CD14-positive monocyte (primary cell): ENCODE data around the gene MIB1. TPM values are rescaled to one million over a fixed set of nuclear protein-coding genes. Genes with fewer than 3 reads are reported as not detected.
A peak's percentile ranks its signal among the peaks of the same experiment; 100 is the strongest.

Source experiments
- DNase-seq, 3 donors: peaks; one replicate each; pipeline ENCODE4 v3.0.0-alpha.2; 2011 to 2022
- H2AFZ ChIP-seq: 2 replicates; pipeline ENCODE4 v1.6.0; 2012; ENCODE audit warnings: mild to moderate bottlenecking, low read depth, low read length, inconsistent platforms; ENCODE audit not compliant: insufficient read depth, poor library complexity, severe bottlenecking
- H3K27ac ChIP-seq, 2 donors: 1 replicate in 1 of 2; 2 replicates in 1 of 2; pipeline ENCODE4 v1.5.1; 2012 to 2013; ENCODE audit warnings: low read length in 2 of 2, control low read depth in 1 of 2, inconsistent platforms in 1 of 2, low read depth in 1 of 2, mild to moderate bottlenecking in 1 of 2
- H3K27me3 ChIP-seq, 2 donors: one replicate each; pipeline versions ENCODE4 v1.6.0 to v1.6.1; 2011 to 2013; ENCODE audit warnings: low read length in 2 of 2; ENCODE audit not compliant: control insufficient read depth in 2 of 2, insufficient read depth in 2 of 2
- H3K36me3 ChIP-seq, 2 donors: replicated peaks in 1 of 2; 1 replicate in 1 of 2; 2 replicates in 1 of 2; pipeline versions ENCODE4 v1.5.1 to v1.6.1; 2012 to 2013; ENCODE audit warnings: low read length in 2 of 2, control low read depth in 1 of 2, inconsistent platforms in 1 of 2, mild to moderate bottlenecking in 1 of 2; ENCODE audit not compliant: insufficient read depth in 2 of 2, control insufficient read depth in 1 of 2
- H3K4me1 ChIP-seq, 2 donors: 1 replicate in 1 of 2; 2 replicates in 1 of 2; pipeline versions ENCODE4 v1.5.1 to v1.6.1; 2012 to 2013; ENCODE audit warnings: low read length in 2 of 2, control low read depth in 1 of 2, inconsistent platforms in 1 of 2, mild to moderate bottlenecking in 1 of 2, moderate library complexity in 1 of 2; ENCODE audit not compliant: insufficient read depth in 2 of 2, control insufficient read depth in 1 of 2
- H3K4me2 ChIP-seq: replicated peaks from 2 replicates; pipeline ENCODE3; 2012; ENCODE audit warnings: low read length, moderate library complexity, mild to moderate bottlenecking; ENCODE audit not compliant: poor library complexity, severe bottlenecking; ENCODE audit errors: extremely low read depth
- H3K4me3 ChIP-seq, 3 experiments: fragments of 200-600 bp in 1 of 3; sonication (generic) in 1 of 3; replicated peaks in 1 of 3; 1 replicate in 2 of 3; 2 replicates in 1 of 3; pipeline ENCODE4 v1.5.1; 2011 to 2013; ENCODE audit warnings: low read length in 3 of 3, mild to moderate bottlenecking in 3 of 3, control low read depth in 2 of 3, low read depth in 2 of 3, inconsistent platforms in 1 of 3, moderate library complexity in 1 of 3
- H3K79me2 ChIP-seq: 2 replicates; pipeline ENCODE4 v1.6.0; 2012; ENCODE audit warnings: mild to moderate bottlenecking, control low read depth, inconsistent platforms, low read length, moderate library complexity; ENCODE audit not compliant: insufficient read depth
- H3K9ac ChIP-seq: 2 replicates; pipeline ENCODE4 v1.6.0; 2017; ENCODE audit warnings: low read length, mild to moderate bottlenecking; ENCODE audit not compliant: insufficient read depth, poor library complexity, severe bottlenecking
- H3K9me3 ChIP-seq, 2 donors: replicated peaks in 1 of 2; 1 replicate in 1 of 2; 2 replicates in 1 of 2; pipeline versions ENCODE4 v1.5.1 to v1.6.1; 2012 to 2013; ENCODE audit warnings: low read length in 2 of 2, control low read depth in 1 of 2; ENCODE audit not compliant: control insufficient read depth in 1 of 2, insufficient read depth in 1 of 2
- H4K20me1 ChIP-seq: 2 replicates; pipeline ENCODE4 v1.6.0; 2012; ENCODE audit warnings: mild to moderate bottlenecking, low read length, control low read depth, moderate library complexity; ENCODE audit not compliant: insufficient read depth
- H3K27ac Mint-ChIP-seq, 7 donors: one replicate each; pipeline ENCODE4 v1.8.0; 2020; ENCODE audit warnings: mild to moderate bottlenecking in 7 of 7, mixed read lengths in 7 of 7, moderate library complexity in 6 of 7, inconsistent platforms in 2 of 7
- H3K27me3 Mint-ChIP-seq, 3 donors: one replicate each; pipeline ENCODE4 v1.8.0; 2021 to 2022; ENCODE audit warnings: low read depth in 3 of 3, mild to moderate bottlenecking in 3 of 3, mixed read lengths in 3 of 3, moderate library complexity in 3 of 3, inconsistent platforms in 1 of 3
- H3K36me3 Mint-ChIP-seq, 2 donors: one replicate each; pipeline ENCODE4 v1.8.0; 2020; ENCODE audit warnings: mixed read lengths in 2 of 2, inconsistent platforms in 1 of 2, mild to moderate bottlenecking in 1 of 2
- H3K4me1 Mint-ChIP-seq: one replicate; pipeline ENCODE4 v1.8.0; 2020; ENCODE audit warnings: mild to moderate bottlenecking, mixed read lengths
- H3K4me3 Mint-ChIP-seq, 2 donors: one replicate each; pipeline ENCODE4 v1.8.0; 2020; ENCODE audit warnings: mild to moderate bottlenecking in 2 of 2, mixed read lengths in 2 of 2, moderate library complexity in 1 of 2
- H3K9me3 Mint-ChIP-seq, 7 donors: one replicate each; pipeline ENCODE4 v1.8.0; 2020 to 2022; ENCODE audit warnings: mixed read lengths in 7 of 7, mild to moderate bottlenecking in 6 of 7, moderate library complexity in 6 of 7, inconsistent platforms in 2 of 7
- WGBS: methylation state at CpG from one replicate; pipeline ENCODE4 v1.1.5; 2013; ENCODE audit warnings: missing lambda C conversion rate; ENCODE audit not compliant: insufficient coverage; 5-methylcytosine and 5-hydroxymethylcytosine counted together
- intact Hi-C, 2 donors: fragments of 100-400 bp; cut with micrococcal nuclease; formaldehyde crosslinking; loops; one replicate each; pipeline versions ENCODE4 v1.15.0 to v1.15.1; 2023
- polyA plus RNA-seq, 3 donors: library from polyadenylated mRNA; depleted of rRNA in 1 of 3; unstranded in 2 of 3; stranded (reverse) in 1 of 3; fragments of 300-500 nt in 2 of 3; fragments of >200 nt in 1 of 3; fragmentation: Illumina TruSeq in 2 of 3; gene quantifications; 1 replicate in 2 of 3; 2 replicates in 1 of 3; pipeline ENCODE4 v1.2.3, GENCODE V29; 2012 to 2021
- TF ChIP-seq, protein P1 (sequence below): fragments of 200-600 bp; IDR thresholded peaks from one replicate; pipeline ENCODE4 v1.8.0; 2022; ENCODE audit warnings: antibody characterized with exemption, mild to moderate bottlenecking

MIB1 gene
- polyA plus RNA-seq, 3 donors, result 5.7 to 8.5 (median 7.8) TPM

DNA sequence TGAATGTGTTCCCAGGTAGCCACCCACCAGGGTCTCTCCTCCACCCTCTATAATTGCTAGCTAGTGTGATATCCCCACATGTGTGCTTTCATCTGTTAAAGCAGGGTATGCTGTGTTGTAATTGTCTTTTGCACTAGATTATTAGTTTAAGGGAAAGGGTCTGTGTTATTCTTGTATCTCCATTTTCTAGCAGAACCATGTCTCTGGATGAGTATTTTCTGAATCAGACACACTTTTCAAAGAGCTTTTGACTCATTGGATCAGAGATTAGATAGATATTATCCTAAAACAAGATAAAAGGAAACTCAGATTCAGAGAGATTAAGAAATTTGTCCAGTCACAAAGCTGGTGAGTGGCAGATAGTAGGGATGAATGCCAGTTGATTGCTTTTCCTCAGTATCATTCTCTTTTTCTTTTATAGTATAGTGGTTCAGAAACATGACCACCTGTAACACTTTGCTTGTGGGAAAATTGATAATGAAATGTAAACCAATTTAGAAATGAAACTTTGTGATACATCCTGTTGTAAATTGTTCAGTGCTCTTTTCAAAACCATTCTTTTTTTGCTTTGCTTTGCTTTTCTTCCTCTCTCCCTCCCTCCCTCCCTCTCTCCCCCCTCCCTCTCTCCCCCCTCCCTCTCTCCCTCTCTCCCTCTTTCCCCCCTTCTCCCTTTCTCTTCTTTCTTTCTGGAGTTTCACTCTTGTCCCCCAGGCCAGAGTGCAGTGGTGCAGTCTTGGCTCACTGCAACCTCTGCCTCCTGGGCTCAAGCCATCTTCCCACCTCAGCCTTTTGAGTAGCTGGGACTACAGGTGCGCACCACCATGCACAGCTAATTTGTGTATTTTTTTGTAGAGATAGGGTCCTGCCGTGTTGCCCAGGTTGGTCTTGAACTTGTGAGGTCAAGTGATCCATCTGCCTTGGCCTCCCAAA is 7.4 kb downstream of the MIB1 start:
- intact Hi-C loops, result no loop called here
- H3K27me3 Mint-ChIP-seq, result no peaks in the 10 kb centered on the region
- H3K36me3 ChIP-seq, result no peaks in the 10 kb centered on the region
- H3K9ac ChIP-seq, result no peak overlapping the region
- H3K79me2 ChIP-seq, result peaks cover 83% of the 10 kb centered on the region
- no peak overlapping the region for H3K4me3 Mint-ChIP-seq
- H3K27ac Mint-ChIP-seq, result peak overlapping the region in 3 of 7 donors; percentile 10 to 57 (median 36)
- H3K4me3 ChIP-seq, result no peak overlapping the region
- WGBS, result no CpG with 5 or more reads among the region's 2 CpGs
- peaks cover 0 to 3% (median 0%) of the 10 kb centered on the region in 7 donors for H3K9me3 Mint-ChIP-seq
- no peak overlapping the region for H3K27ac ChIP-seq
- H4K20me1 ChIP-seq, result peaks cover 23% of the 10 kb centered on the region
- H2AFZ ChIP-seq, result no peak overlapping the region
- peaks cover 2 to 6% of the 10 kb centered on the region in 2 donors for H3K36me3 Mint-ChIP-seq
- no peaks in the 10 kb centered on the region for H3K9me3 ChIP-seq
- TF ChIP-seq, protein P1, sequence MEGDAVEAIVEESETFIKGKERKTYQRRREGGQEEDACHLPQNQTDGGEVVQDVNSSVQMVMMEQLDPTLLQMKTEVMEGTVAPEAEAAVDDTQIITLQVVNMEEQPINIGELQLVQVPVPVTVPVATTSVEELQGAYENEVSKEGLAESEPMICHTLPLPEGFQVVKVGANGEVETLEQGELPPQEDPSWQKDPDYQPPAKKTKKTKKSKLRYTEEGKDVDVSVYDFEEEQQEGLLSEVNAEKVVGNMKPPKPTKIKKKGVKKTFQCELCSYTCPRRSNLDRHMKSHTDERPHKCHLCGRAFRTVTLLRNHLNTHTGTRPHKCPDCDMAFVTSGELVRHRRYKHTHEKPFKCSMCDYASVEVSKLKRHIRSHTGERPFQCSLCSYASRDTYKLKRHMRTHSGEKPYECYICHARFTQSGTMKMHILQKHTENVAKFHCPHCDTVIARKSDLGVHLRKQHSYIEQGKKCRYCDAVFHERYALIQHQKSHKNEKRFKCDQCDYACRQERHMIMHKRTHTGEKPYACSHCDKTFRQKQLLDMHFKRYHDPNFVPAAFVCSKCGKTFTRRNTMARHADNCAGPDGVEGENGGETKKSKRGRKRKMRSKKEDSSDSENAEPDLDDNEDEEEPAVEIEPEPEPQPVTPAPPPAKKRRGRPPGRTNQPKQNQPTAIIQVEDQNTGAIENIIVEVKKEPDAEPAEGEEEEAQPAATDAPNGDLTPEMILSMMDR, result no peak
- DNase-seq, result no peak
- H3K4me1 ChIP-seq, result peaks cover 0 to 7% of the 10 kb centered on the region in 2 donors
- no peaks in the 10 kb centered on the region for H3K27me3 ChIP-seq
- H3K4me1 Mint-ChIP-seq, result peaks cover 25% of the 10 kb centered on the region
- H3K4me2 ChIP-seq, result no peak overlapping the region

DNA sequence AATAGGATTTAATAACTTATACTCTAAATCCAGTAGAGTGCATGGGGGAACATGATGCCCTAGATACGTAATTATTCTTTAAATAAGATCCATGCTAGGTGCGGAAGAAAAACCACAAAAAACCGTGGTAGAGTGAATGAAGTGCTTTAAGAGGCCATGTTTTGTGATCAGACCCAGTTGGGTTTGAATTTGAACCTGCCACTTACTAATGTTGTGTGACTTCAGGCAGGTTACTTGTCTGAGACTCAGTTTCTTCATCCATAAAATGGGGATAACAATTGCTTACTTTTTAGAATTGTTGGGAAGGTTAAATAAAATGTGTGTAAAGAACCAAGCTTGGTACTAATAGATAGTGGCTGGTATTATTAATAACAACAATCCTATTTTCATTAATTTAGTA is 17.2 kb downstream of the MIB1 start:
- Mint-ChIP-seq H3K27me3 (no peaks in the 10 kb centered on the region), H3K27ac (no peak overlapping the region), H3K4me1 (peaks cover 11% of the 10 kb centered on the region), H3K4me3 (no peak overlapping the region), H3K36me3 (peaks cover 0 to 8% of the 10 kb centered on the region in 2 donors), H3K9me3 (peaks cover 0 to 2% (median 0%) of the 10 kb centered on the region in 7 donors)
- H4K20me1 ChIP-seq, result peaks cover 22% of the 10 kb centered on the region
- TF ChIP-seq, protein P1, result no peak
- no peak overlapping the region for H3K4me2 ChIP-seq
- DNase-seq, result no peak
- 100% methylated on average over 3 of the region's 3 CpGs for whole genome bisulfite sequencing
- intact Hi-C loops, result no loop called here
- H3K4me3 ChIP-seq, result no peak overlapping the region
- no peak overlapping the region for H3K27ac ChIP-seq
- no peaks in the 10 kb centered on the region for H3K36me3 ChIP-seq
- no peaks in the 10 kb centered on the region for H3K9me3 ChIP-seq
- no peak overlapping the region for H2AFZ ChIP-seq
- no peaks in the 10 kb centered on the region for H3K27me3 ChIP-seq
- H3K79me2 ChIP-seq, result peaks cover 69% of the 10 kb centered on the region
- peaks cover 4 to 5% of the 10 kb centered on the region in 2 donors for H3K4me1 ChIP-seq
- no peak overlapping the region for H3K9ac ChIP-seq
